NCI-H1436 (cell line): ENCODE measurements around the gene SMARCD1.

ENCODE experiments used
- DNase-seq: peaks from one replicate; lab custom pipeline; 2025; lab: John Stamatoyannopoulos, UW

SMARCD1 gene

GRCh38 chr12:50104417-50105366, 19.6 kb downstream of the SMARCD1 start:
- DNase-seq = no peak

DNA sequence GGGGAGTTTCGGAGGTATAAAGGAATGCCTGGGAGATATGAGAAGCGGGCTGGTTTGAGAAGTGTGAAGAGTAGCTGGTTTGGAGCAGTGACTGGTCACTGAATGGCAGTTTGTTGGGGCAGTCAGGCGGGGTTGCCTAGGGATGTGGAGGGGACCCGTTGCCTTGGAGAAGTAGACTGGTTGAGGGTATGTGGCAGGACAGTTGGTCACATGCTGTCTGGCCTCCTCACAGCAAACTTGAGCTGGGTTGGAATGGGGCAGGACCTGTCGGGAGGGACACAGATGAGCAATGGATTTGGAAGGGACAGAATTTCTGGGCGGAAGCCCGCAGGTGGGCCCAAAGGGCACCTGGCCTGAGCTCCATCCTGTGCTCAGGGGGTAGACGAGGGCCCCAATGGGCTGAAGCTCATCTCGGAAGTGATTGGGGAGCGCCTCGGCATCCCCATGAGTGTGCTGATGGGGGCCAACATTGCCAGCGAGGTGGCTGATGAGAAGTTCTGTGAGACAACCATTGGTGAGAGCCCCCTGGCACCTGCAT, 20.8 kb downstream of the SMARCD1 start:
- no peak for DNase-seq

DNA sequence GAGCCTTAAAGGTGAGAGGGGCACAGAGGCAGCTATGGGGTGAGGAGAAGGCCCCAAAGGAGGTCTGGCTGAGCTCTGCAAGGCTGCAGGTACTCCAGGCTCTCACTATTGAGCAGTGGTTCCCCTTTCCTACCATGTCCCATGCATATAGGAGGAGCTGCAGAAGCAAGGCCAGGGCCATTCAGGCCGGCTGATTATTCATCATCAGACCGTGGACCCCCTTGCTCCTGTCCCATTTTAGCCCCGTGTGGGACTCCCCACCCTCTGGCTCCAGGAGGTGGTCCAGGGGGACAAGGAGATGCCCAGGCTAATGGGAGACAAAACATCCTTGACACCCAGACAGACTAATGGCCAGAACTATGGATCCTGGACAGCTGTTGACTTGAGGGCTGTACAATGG, 21.8 kb downstream of the SMARCD1 start:
- no peak for DNase-seq

GRCh38 chr12:50107416-50108268, 22.5 kb downstream of the SMARCD1 start:
- no peak for DNase-seq

DNA sequence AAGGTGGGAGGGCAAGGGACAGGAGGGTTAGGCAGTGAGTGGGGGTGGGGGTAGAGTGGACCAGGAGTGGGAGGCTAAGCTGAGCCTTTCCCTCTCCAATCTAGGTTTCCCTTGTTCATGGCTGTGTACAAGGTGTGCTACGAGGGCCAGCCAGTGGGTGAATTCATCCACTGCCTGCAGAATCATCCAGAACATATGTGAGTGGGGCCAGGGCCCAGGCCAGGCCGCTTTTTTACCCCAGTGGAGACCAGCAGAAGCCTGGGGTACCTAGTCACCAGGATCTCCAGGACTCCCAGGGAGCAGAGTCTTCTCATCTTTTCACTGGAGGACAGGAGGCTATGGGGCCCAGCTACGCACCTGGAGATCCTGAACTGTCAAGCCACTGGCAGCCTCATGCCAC, 24.2 kb downstream of the SMARCD1 start:
- DNase-seq = no peak

- no peak for DNase-seq
These were observed 25.1 kb downstream of the SMARCD1 start for GRCh38 chr12:50110127-50110761.

DNA sequence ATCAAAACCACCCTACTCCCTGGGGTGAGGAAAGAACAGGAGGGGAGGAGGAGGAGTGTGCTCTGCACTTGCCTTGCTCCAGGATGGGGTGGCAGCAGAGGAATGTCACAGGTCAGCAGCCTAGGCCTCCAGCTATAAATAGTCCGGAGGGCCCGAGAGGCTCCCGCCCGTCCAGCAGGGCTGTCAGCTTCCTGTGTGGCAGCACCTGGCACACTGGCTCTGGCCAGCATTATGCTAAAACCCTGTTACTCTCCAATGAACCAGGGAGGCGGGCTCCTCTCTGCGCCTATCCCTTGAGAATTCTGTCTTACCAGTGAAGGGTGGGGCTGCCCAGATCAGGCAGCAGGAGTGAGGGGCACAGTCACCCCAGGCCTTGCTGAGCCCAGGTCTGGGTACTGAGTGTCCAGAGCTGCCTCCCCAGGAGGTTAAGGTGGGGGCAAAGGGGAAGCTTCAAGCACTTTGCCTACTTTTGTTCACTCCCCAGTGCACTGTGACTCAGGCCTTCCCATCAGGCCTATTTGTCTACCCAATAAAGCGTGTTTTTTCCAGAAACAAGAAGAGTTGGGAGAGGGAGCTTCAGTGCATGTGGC, 25.7 kb downstream of the SMARCD1 start:
- peak; percentile 50 for DNase-seq

DNA sequence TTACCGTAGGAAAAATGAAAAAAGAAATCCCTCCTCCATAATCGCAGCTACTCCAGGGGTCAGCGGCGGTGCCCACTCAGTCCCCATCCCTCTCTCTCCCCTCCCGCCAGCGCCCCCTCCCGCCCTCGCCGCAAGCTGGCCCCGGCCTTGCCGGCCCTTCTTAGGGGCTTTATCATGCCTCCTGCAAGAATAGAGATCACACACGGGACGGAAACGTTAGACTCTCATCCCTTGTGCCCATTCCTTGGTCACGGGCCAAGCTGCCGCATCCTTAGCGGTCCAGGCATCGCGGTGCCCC, 26.2 kb downstream of the SMARCD1 start:
- no peak for DNase-seq

DNA sequence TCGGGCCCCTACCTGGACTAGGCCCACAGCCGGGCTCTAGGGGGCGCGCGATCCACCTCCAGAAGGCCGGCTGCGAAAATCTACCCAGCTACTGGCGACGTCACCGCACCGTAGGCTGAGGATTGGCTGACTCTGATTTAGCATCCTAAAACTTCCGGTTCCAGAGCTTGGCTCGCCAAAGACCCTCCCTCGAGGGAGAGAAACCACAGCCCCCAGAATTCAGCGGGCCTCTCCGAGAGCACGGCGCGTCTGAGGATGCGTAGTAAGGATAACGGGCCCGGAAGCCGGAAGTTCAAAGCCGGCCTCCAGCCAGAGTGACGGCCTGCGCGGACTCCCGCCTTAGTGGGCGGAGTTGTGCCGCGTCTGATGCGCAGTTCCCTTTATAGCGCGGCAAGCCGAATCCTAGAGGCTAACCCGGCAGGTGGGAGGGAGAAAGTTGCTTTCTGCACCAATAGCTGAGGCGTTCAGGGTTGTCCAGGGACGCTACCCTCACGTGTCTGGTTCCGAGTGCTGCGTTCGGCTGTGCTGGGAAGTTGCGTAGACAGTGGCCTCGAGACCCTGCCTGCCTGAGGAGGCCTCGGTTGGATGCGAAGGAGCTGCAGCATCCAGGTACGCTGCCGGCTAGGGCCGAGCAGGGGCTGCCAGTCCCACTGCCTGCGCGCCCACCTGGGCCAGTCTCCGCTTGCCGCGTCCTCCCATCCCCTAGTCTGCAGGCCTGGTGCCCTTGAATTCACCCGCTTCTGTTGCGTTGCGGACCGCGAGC, 26.7 kb downstream of the SMARCD1 start, which contains the start of gene COX14:
Gene COX14 (plus strand): TSS at position 544 of the 763 bp plus-strand sequence. CDS start 7,808 bp downstream, outside the sequence.
- peak; percentile 100 for DNase-seq

DNA sequence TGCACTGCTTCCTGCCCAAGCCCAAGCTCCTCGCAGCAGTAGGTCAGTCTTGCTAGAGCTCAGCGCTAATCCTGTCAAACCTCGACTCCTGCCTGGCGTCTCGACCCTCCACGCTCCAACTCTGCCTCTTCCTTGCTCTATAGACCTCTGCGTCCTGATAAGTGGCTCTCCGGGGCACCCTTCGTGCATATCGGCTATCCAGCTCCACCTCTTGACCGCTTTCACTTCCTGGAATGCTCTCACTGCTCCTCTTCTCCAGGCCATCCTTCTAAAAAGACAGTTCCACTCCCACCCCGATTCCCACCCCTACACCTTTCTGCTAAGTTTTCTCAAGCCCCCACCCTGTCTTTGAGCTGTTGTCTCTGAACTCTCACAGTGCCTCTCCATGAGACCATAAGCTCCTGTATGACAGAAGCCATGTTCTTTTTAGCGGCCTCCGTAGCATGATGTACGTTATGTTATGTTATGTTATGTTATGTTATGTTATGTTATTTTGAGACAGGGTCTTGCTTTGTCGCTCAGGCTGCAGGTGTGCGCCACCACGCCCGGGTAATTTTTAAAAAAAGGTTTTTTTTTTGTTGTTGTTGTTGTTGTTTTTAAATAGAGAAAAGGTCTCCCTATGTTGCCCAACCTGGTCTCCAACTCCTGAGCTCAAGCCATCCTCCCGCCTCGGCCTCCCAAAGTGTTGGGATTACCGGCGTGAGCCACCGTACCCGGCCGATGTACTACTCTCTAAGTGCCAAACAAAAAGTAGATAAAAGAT, 27.5 kb downstream of the SMARCD1 start:
- no peak for DNase-seq

DNA sequence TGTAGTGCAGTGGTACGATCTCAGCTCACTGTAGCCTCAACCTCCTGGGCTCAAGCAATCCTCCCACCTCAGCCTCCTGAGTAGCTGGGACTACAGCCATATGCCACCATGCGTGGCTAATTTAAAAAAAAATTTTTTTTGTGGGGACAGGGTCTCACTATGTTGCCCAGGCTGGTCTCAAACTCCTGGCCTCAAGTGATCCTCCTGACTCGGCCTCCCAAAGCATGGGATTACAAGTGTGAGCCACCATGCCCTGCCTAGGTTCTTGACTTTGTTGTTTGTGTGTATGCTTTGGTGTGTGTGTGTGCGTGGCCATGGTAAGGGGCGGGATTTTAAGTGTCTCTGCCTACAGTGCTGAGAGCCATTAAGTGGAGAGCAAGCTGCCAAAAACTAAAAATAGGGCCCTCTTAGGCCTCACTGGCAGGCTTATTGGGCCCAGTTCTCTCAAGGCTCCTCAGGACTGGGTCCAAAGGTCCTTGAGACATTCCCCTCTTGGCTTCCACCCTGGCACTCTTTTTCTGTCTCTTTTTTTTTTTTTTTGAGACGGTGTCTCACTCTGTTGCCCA, 32.0 kb downstream of the SMARCD1 start:
- no peak for DNase-seq

DNA sequence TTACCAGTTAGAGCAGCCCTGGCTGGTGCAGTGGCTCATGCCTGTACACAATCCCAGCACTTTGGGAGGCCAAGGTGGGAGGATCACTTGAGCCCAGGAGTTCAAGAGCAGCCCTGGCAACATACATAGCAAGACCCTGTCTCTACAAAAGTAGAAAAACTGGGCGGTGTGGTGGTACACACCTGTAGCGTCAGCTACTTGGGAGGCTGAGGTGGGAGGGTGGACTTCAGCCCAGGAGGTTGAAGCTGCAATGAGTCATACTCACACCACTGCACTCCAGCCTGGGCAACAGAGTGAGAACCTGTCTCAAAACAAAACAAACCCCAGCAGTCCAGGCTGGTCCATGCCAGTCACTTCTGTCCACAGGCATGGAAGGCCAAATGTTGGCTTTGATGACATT, 34.2 kb downstream of the SMARCD1 start:
- no peak for DNase-seq

DNA sequence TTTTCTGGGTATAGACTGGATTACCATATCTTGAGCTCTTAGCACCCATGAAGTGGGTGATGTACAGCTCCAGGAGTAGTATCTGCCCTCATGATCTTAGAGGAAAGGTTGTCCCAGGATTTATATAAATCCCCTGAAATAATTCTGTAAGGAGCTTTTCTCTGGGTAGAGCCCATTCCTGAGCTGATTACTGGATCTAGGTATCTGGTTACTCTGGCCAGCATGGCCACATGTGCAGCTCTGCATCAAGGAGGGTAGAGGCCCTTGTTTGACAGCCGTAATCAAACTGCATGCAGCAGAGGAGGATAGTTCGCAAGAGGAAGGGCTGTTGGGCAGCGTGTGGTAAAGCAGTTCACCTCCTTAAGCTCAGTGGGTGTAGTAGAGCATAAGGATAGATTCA, 35.4 kb downstream of the SMARCD1 start:
- DNase-seq = no peak

GRCh38 chr12:50120953-50121352, 35.8 kb downstream of the SMARCD1 start:
- DNase-seq = no peak

DNA sequence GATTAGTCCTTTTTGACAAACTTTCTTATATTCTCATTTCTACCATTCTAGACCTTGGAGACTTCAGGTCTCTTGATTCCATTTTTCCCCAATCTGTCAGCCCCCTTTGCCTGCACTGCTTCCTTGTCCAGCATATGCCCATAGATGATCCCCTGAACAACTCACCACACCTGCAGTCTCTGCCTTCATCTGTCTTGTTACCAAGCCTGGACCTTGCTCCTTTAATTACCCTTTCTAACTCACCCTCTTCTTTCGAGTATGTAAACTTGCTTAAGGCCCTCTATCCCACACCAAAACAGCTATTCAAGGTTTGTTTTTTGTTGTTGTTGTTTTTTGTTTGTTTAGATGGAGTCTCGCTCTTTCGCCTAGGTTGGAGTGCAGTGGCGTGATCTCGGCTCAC, 36.5 kb downstream of the SMARCD1 start:
- DNase-seq = no peak

- DNase-seq = no peak
These were observed 38.1 kb downstream of the SMARCD1 start for GRCh38 chr12:50123203-50123602.

DNA sequence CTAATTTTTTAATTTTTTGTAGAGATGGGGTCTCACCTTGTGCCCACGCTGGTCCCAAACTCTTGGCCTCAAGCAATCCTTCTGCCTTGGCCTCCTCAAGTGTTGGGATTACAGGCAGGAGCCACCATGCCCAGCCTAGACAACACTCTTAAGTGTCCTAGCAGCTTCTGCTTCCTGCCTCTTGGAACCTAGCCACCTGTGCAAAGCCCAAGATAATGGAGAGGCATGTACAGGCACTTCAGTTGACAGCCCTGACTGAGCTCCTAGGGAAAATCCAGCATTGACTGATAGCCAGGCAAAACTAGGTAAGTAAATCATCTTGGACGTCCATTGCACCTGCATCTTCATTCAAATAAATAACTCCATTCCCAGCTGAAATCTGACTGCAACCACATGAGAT, 42.4 kb downstream of the SMARCD1 start:
- no peak for DNase-seq

GRCh38 chr12:50129290-50129689, 44.1 kb downstream of the SMARCD1 start:
- no peak for DNase-seq

DNA sequence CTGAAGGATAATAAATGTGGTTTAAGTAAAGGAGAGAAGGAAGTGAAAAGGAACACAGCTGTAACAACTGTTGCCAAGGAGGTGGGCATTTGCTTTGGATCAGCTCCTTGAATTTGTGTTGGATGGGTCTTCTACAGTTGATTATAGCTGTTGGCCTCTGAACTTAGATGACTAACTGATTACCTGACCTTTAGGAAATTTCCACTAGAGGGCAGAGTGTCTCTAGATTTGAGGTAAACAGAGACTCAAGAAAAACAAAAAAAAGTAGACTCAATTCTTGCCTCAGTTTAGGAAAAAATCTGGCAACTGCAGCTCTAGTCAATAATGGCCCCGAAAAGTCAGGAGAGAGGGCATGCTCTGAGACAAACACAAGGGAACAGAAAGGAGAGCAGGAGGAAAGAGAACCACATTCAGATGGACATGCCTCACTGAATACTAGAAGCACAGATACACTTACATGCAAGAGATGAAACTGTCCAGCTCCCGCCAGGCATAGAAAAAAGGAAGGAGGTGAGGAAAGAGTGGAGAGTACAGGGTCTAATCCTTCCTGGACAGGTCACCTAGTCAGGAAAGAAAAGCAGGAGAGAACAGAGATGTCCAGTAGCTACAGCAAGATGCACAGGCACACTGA, 47.5 kb downstream of the SMARCD1 start:
- peak; percentile 28 for DNase-seq

DNA sequence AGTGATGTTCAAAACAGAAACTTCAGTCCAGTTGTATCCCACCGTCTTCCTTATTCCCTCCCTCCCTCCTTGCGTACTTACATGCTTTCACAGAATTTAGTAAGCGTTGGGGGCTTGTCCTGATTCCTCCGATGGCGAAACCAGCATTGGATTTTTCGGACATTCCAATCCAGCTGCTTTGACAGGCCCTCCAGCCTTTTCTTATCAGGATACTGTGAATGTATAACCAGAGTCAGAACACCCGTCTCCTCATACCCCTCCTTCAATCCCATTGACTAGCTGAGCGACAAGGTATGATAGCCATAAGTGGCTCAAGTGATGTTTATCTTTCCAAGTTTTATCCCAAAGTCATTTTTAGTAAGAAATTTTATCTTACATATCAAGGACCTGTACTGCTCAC, 57.9 kb downstream of the SMARCD1 start:
- no peak for DNase-seq
